ENCODE results near the gene SOX8.

The SOX8 gene

GRCh38 chr16:987906-988305, 6.3 kb downstream of the SOX8 start:
- no peak for DNase-seq (ENCODE audit: low read depth)

GRCh38 chr16:988471-989353, 7.1 kb downstream of the SOX8 start:
- no peak for DNase-seq (ENCODE audit: low read depth)

GRCh38 chr16:989354-989814, 7.8 kb downstream of the SOX8 start:
- DNase-seq (ENCODE audit: low read depth), result no peak

DNA sequence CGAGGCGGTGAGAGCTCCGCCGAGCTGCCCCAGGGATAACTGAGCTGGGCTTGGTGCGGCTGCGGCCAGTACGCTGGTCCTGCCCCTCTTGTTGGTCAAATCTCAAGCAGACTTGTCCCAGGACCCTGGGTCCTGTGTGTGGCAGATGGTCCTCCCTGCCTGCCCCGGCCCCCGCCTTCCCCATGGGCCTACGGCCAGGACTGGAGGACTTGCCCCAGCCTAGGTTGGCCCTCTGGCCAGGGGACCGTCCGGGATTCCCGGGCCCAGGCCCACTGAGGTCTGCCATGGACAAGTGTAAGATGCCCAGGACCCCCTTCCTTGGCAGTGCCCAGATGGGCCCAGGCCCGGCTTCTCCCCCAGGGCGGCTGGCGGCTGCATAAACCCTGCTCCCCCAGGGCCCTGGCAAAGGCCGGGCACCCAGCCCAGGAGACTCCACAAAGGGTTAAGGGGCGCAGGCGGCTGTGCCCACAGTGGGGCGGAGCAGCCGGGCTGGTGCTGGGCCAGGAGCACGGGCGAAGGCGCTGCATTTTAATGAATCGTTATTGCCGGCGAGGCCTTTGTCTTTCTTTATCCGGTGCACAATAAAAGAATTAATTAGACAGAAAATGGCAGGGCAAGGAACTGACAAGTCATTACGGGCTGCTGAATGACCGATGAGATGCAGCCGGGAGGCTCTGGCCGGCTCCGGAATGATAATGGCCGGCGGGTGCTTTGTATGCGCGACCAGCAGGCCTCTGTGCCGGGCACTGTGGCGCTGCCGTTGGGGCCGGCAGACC, 9.1 kb downstream of the SOX8 start:
- DNase-seq (ENCODE audit: low read depth), result no peak

DNA sequence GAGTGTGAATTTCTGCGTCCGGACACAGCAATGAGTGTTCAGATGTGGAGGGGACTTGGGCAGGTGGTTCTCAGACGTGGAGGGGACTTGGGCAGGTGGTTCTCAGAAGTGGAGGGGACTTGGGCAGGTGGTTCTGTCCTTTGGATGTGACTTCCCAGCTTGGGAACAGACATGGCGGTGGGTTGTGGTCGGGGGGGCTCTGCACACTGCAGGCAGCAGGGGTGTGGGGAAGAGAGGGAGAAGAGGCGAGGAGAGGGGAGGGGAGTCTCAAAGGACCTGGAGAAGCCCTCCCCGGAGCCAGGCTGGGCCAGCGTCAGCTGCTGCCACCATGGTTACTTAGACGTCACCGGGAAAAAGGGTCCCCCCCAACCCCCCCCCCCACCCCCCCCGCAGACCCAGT, 9.8 kb downstream of the SOX8 start:
- DNase-seq (ENCODE audit: low read depth), result no peak

- no peak for DNase-seq (ENCODE audit: low read depth)
Observed at GRCh38 chr16:991773-992172, 10.2 kb downstream of the SOX8 start.

DNA sequence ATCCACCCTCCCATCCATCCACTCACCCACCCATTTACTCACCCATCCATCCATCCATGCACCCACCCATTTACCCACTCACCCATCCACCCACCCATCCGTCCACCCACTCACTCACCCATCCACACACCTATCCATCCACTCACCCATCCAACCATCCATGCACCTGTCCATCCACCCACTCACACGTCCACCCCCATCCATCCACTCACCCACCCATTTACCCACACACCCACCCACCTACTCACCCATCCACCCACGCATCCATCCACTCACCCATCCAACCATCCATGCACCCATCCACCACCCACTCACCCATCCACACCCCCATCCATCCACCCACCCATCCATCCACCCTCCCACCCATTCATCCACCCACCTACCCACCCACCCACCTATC, 12.2 kb downstream of the SOX8 start:
- DNase-seq (ENCODE audit: low read depth), result no peak

DNA sequence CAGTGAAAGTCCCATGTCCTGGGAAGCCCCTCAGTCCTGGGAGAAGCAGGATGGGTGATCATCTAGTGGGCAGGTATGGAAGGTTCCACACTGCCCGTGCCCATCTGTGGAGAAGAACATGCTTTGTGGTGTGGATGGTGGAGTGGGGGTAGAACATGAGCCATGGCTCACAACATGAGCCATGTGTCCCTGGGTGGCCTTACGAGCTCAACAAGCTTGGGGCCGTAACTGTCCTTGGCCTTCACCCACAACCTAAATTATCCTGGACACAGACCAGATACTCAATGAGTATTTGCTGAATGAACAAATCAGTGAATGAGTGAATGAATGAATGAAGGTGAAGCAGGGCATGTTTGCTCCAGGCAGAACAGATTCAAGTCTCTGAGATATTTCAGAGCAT, 13.5 kb downstream of the SOX8 start:
- no peak for DNase-seq (ENCODE audit: low read depth)

GRCh38 chr16:995783-996182, 14.2 kb downstream of the SOX8 start:
- no peak for DNase-seq (ENCODE audit: low read depth)

GRCh38 chr16:996681-997080, 15.1 kb downstream of the SOX8 start:
- no peak for DNase-seq (ENCODE audit: low read depth)

GRCh38 chr16:997440-998051, 16.0 kb downstream of the SOX8 start:
- DNase-seq (ENCODE audit: low read depth), result peak; percentile 36

- no peak for DNase-seq (ENCODE audit: low read depth)
Observed at GRCh38 chr16:998211-998610, 16.6 kb downstream of the SOX8 start.

DNA sequence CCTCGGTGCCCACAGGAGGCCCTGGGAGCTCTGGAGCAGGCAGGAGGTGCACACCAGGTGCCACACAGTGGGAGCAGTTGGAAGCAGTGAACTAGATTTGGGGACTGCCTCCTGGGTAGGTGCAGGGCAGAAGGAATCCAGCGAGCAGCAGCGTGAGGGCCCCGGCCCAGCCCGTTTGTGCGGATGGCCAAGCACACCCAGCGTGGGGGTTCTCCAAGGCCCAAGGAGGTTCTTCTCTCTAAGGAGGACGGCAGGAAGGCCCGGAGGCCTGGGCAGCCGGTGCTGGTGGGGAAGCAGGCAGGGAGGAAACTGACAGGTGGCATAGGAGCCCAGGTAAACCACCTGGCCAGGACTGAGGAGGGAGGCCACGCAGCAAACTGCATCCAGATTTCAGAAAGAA, 17.0 kb downstream of the SOX8 start:
- DNase-seq (ENCODE audit: low read depth), result no peak

GRCh38 chr16:999677-1000076, 18.1 kb downstream of the SOX8 start:
- no peak for DNase-seq (ENCODE audit: low read depth)

GRCh38 chr16:1000608-1001007, 19.0 kb downstream of the SOX8 start:
- no peak for DNase-seq (ENCODE audit: low read depth)

DNA sequence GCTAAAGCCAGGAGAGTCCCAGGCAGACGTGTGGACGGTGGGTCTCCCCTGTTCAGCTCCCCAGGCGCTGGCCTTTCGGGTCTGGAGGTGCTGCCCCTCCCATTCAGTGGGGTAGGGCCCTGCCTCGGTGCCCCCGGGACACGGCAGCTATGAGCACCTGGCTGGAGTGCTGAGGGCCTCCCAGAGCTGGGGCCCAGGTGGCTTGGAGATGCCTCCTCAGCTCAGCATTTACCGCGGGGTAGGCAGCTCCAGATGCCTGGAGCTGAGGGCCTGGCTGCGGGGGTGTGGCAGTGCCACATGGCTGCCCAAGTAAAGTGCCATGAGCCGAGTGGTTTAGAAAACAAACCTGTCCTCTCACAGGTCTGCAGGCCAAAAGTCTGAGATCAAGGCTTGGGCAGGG, 19.5 kb downstream of the SOX8 start:
- no peak for DNase-seq (ENCODE audit: low read depth)

- peak; percentile 24 for DNase-seq (ENCODE audit: low read depth)
Observed at GRCh38 chr16:1002399-1003166, 21.0 kb downstream of the SOX8 start.

DNA sequence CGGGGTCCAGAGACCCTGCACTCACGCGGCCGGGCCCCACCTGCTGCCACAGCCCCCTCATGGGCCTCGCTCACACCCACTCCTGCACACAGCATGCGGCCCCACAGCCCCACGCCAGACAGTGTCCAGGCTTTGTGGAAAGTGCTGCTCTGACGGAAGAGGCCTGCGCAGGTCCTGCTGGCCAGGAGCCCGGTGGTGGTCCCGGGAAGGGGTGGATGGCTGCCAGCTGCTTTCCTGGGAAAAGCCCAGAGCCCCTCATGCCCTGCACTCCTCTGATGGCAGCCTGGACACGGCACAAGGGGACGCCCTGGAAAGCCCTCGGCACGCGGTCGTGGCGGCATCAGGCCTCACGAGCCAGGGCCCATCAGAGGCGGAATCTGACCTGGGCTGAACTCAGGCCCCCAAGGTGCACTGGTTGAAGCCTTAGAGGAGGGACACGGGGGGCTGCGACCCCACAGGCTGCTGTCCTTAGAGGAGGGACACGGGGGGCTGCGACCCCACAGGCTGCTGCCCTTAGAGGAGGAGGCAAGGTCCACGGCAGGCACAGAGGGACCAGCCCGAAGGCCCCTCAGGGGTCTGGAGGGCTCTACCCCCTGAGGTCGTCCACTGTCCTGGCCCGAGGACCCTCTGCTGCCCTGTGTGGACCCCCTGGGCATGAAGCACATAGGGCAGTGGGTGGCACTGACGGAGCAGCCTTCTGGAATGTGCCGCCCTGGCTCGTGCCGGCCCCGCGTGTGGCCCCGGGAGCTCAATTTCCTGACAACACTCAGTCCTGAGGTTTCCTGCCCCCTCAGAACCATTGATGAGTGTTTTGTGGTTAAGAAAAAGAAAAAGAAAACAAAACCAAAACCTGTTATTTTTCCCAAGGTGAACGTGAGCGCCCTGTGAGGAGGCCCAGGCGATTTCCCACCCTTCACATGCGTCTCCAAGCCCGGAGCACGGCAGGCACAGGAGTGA, 22.1 kb downstream of the SOX8 start:
- DNase-seq (ENCODE audit: low read depth), result no peak

GRCh38 chr16:1005286-1005685, 23.7 kb downstream of the SOX8 start:
- no peak for DNase-seq (ENCODE audit: low read depth)

DNA sequence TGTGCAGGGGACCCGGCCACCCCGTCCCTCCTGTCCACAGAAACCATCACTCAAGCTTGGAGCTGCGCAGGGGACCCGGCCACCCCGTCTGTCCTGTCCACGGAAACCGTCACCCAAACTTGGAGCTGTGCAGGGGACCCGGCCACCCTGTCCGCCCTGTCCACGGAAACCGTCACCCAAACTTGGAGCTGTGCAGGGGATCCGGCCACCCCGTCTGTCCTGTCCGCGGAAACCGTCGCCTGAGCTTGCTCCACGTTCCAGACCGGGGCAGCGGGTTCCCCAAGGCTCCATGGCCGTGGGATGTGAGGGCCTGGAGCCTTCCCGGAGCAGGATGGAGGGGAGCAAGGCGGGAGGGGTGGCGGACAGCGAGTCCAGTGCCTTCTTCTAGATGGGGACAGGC, 25.2 kb downstream of the SOX8 start:
- DNase-seq (ENCODE audit: low read depth), result no peak

All from T follicular helper cell (primary cell).